Spleen (tissue), 11 donors: ENCODE measurements around the gene DIP2C. TPM values are rescaled to one million over a fixed set of nuclear protein-coding genes. Genes with fewer than 3 reads are reported as not detected.

Experiments
- DNase-seq: peaks from one replicate; pipeline ENCODE4 v3.0.0-alpha.2; 2020
- H3K27ac ChIP-seq, 8 donors: fragments of 200-600 bp; sonication (generic) in 7 of 8; 1 replicate in 4 of 8; 2 replicates in 4 of 8; pipeline versions ENCODE4 v1.5.0 to v1.8.0; 2016 to 2021; ENCODE audit warnings: inconsistent platforms in 4 of 8, mild to moderate bottlenecking in 4 of 8, moderate library complexity in 1 of 8
- H3K27me3 ChIP-seq, 7 donors: fragments of 200-600 bp; sonication (generic) in 6 of 7; replicated peaks in 1 of 7; 1 replicate in 4 of 7; 2 replicates in 3 of 7; pipeline versions ENCODE4 v1.5.0 to v1.8.0; 2016 to 2021; ENCODE audit warnings: inconsistent platforms in 3 of 7, mild to moderate bottlenecking in 1 of 7
- H3K36me3 ChIP-seq, 6 donors: fragments of 200-600 bp; sonication (generic) in 5 of 6; 1 replicate in 4 of 6; 2 replicates in 2 of 6; pipeline versions ENCODE4 v1.5.0 to v1.8.0; 2016 to 2021; ENCODE audit warnings: inconsistent platforms in 2 of 6
- H3K4me1 ChIP-seq, 6 donors: fragments of 200-600 bp; sonication (generic) in 5 of 6; 1 replicate in 3 of 6; 2 replicates in 3 of 6; pipeline versions ENCODE4 v1.5.0 to v1.8.0; 2016 to 2021; ENCODE audit warnings: inconsistent platforms in 3 of 6
- H3K4me3 ChIP-seq, 8 donors: fragments of 200-600 bp; sonication (generic) in 7 of 8; 1 replicate in 4 of 8; 2 replicates in 4 of 8; pipeline versions ENCODE4 v1.5.0 to v1.8.0; 2016 to 2021; ENCODE audit warnings: inconsistent platforms in 4 of 8, mild to moderate bottlenecking in 4 of 8, moderate library complexity in 2 of 8
- H3K9me3 ChIP-seq, 8 donors: fragments of 200-600 bp; sonication (generic) in 7 of 8; 1 replicate in 4 of 8; 2 replicates in 4 of 8; pipeline versions ENCODE4 v1.5.0 to v1.8.0; 2016 to 2021; ENCODE audit warnings: inconsistent platforms in 4 of 8
- POLR2A ChIP-seq, 3 donors: fragments of 450-650 bp; IDR thresholded peaks; one replicate each; pipeline ENCODE4 v1.5.1; 2017; ENCODE audit warnings: antibody characterized with exemption in 3 of 3, mild to moderate bottlenecking in 1 of 3
- POLR2AphosphoS5 ChIP-seq, 3 donors: sonication (generic); formaldehyde crosslinking; IDR thresholded peaks; one replicate each; pipeline ENCODE4 v1.5.1; 2017; ENCODE audit warnings: antibody characterized with exemption in 3 of 3
- WGBS, 5 donors: extraction: QIAGEN DNeasy Blood & Tissue Kit in 3 of 5; methylation state at CpG; one replicate each; pipeline versions ENCODE4 v1.1.5 to v1.1.7; 2013 to 2018; 5-methylcytosine and 5-hydroxymethylcytosine counted together
- intact Hi-C: fragments of 100-400 bp; cut with DNase I; formaldehyde crosslinking; loops from one replicate; pipeline ENCODE4 v1.15.0; 2023; ENCODE audit warnings: low total_unique reads
- polyA plus RNA-seq, 3 donors: library from polyadenylated mRNA; stranded (reverse); fragments of 200-250 nt; gene quantifications; one replicate each; pipeline ENCODE4 v1.2.1, GENCODE V29; 2013
- total RNA-seq, 7 donors: library from RNA; depleted of rRNA in 3 of 7; stranded (reverse); fragments of >200 nt in 3 of 7; fragmentation: NEBNext Ultra II Directional in 4 of 7; extraction: Animal tissue kit (Norgen Biotek cat#: 25700) in 4 of 7; gene quantifications; one replicate each; pipeline versions ENCODE4 v1.1.0 to v1.2.1, GENCODE V29; 2016 to 2021
- TF ChIP-seq, protein P1 (sequence below), 11 experiments: fragments of 200-600 bp in 7 of 11; fragments of 450-650 bp in 4 of 11; sonication (generic) in 4 of 11; IDR thresholded peaks in 8 of 11; conservative IDR thresholded peaks in 3 of 11; 1 replicate in 7 of 11; 2 replicates in 4 of 11; pipeline versions ENCODE4 v1.4.0 to v1.8.0; 2016 to 2021; ENCODE audit warnings: antibody characterized with exemption in 11 of 11, inconsistent platforms in 4 of 11, mild to moderate bottlenecking in 1 of 11
- donor health status: healthy with polysubstance abuse.
- donor health status: DM: no; HTN: no; CAD: no; lungs with moderate emphysema.
- donor health status: DM: no; HTN: no; CAD: no.
- donor health status: Bipolar disorder and iron deficiency.
- donor health status: healthy.
- donor health status: DM: no; HTN: no; CAD: no.
- donor health status: DM: yes; HTN: yes; CAD: no.

The DIP2C gene
- total and polyA plus RNA-seq, 10 donors: 2.2 to 13.1 (median 9.0) TPM

DNA sequence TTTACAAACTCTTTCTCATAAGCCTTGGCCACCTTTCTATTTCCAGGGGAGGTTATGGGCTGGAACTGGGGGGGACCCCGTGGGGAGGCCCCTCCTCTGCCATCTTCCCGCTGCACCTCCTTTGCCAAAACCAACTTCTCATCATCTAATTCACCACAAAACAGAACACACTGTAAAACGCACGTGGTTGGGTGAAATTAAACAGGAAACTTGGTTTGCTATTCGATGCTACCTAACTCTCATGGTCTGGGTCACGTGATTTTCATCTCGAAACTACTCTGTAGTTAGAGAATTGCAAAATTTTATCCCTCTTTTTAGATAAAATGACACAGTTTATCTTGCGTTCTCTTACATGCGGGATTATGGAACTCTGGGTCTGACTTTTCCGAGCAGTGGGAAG is 312.2 kb downstream of the DIP2C start:
- intact Hi-C loops: no loop called here
- peak; percentile 14 for DNase-seq
- TF ChIP-seq POLR2AphosphoS5 (IDR thresholded peaks at IDR 0.05) (no peak), POLR2A (IDR thresholded peaks at IDR 0.05) (no peak)
- TF ChIP-seq, protein P1, sequence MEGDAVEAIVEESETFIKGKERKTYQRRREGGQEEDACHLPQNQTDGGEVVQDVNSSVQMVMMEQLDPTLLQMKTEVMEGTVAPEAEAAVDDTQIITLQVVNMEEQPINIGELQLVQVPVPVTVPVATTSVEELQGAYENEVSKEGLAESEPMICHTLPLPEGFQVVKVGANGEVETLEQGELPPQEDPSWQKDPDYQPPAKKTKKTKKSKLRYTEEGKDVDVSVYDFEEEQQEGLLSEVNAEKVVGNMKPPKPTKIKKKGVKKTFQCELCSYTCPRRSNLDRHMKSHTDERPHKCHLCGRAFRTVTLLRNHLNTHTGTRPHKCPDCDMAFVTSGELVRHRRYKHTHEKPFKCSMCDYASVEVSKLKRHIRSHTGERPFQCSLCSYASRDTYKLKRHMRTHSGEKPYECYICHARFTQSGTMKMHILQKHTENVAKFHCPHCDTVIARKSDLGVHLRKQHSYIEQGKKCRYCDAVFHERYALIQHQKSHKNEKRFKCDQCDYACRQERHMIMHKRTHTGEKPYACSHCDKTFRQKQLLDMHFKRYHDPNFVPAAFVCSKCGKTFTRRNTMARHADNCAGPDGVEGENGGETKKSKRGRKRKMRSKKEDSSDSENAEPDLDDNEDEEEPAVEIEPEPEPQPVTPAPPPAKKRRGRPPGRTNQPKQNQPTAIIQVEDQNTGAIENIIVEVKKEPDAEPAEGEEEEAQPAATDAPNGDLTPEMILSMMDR (IDR thresholded peaks at IDR 0.05 in 8 of 11, conservative IDR thresholded peaks at IDR 0.05 in 3 of 11): no peak
- no peak overlapping the region for H3K4me3 ChIP-seq
- H3K9me3 ChIP-seq: no peaks in the 10 kb centered on the region
- no peaks in the 10 kb centered on the region for H3K4me1 ChIP-seq
- H3K36me3 ChIP-seq: peaks cover 0 to 51% (median 3%) of the 10 kb centered on the region in 6 donors
- no peak overlapping the region for H3K27ac ChIP-seq
- H3K27me3 ChIP-seq: no peaks in the 10 kb centered on the region
- 67 to 78% (median 74%) methylated on average over 10 of the region's 10 CpGs for WGBS, 5 donors

DNA sequence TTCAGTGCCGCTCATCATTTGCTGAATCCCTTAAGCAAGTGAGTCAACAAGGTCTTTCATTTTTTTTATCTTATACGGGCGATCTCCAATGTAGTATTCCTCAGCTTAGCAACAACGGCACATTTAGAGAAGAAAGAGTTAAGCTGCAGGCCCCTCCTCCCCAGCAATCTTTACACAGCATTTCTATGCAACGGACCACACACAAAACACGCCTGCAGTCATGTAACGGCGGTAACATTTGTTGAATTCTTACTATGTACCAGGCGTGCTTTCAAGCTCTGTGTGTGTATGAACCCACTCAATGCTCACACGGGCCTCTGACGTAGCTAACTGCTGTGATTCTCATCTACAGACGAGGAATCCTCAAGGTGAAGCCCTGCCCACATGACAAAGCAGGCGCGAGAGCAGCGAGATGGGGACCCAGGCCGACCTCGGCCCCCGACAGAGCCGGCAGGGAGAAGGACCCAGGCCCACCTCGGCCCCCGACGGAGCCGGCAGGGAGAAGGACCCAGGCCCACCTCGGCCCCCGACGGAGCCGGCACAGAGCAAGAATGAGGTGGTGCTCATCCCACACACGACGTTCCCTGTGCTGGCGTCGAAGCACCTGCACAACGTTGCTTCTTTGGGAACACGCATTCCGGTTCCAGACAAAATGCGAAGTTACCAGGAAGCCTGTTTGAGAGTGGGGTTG is 313.5 kb downstream of the DIP2C start:
- Histone ChIP-seq H3K36me3 (peaks cover 0 to 42% (median 0%) of the 10 kb centered on the region in 6 donors), H3K27ac (no peak overlapping the region), H3K4me1 (no peaks in the 10 kb centered on the region), H3K9me3 (no peaks in the 10 kb centered on the region), H3K27me3 (no peaks in the 10 kb centered on the region), H3K4me3 (no peak overlapping the region)
- intact Hi-C loops: no loop called here
- 86 to 93% (median 92%) methylated on average over 29 to 35 of the region's 35 CpGs for WGBS, 5 donors
- peak; percentile 47 for DNase-seq
- TF ChIP-seq POLR2AphosphoS5 (IDR thresholded peaks at IDR 0.05) (no peak), POLR2A (IDR thresholded peaks at IDR 0.05) (no peak)
- TF ChIP-seq, protein P1 (IDR thresholded peaks at IDR 0.05 in 8 of 11, conservative IDR thresholded peaks at IDR 0.05 in 3 of 11): no peak

DNA sequence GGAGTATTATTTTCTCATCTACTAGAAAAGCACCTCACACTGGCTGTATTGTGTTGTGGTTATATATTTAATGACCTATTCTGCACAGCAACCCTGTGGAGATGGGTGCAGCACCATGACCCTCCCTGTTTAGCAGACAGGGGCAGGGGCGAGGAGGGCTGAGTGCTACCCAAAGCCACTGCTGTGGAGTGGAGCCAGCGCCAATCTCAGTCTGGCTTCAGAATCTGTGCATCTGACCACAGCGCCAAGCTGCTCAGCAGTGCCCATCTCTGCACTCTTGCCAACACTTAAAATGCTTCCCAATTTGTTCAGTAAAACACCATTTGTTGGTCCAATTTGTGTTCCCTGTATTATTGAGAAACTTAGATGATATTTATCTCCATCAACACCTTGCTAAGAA is 315.1 kb downstream of the DIP2C start:
- TF ChIP-seq, protein P1 (IDR thresholded peaks at IDR 0.05 in 8 of 11, conservative IDR thresholded peaks at IDR 0.05 in 3 of 11): no peak
- TF ChIP-seq POLR2AphosphoS5 (IDR thresholded peaks at IDR 0.05): no peak
- TF ChIP-seq POLR2A (IDR thresholded peaks at IDR 0.05): no peak

DNA sequence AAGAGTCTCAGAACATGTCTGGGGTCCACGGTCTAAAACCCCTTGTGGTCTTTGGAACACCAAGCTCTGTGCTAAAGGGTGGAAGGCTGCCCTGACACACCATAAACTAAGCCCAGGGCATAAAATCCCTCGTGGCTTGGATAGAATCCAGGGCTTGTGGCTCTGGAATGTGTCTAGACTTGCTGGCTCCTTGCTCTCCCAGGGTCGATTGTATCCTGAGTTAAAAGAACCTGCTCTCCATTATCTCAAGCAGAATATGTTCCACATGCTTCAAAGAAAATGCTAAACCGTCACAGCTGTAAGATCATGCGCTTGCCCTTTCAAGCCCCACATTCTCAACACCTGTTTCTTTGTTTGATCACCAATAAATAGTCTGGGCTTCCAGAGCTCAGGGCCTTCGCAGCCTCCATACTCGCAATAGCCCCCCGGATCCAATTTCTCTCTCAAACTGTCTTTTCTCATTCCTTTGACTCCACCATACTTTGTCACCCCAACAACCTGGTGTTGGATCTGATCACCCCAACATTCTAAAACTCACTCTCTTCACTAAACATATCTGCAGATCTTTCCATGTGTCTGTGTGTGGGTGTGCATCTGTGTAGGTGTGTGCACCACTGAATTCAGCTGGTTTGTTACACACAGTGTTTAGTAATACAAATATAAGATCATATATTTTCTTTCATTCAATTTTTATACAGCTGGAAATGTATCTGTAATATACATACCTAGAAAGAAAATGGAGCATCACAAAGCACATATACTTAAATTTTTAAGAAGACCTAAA is 315.8 kb downstream of the DIP2C start:
- WGBS, 5 donors: 60 to 72% (median 67%) methylated on average over 8 of the region's 8 CpGs
- H3K4me1 ChIP-seq: no peaks in the 10 kb centered on the region
- DNase-seq: peak; percentile 31

More for the DNA sequence above, 315.1 kb downstream of the DIP2C start:
- Histone ChIP-seq H3K27ac (no peak overlapping the region), H3K36me3 (peaks cover 0 to 27% (median 0%) of the 10 kb centered on the region in 6 donors), H3K4me1 (no peaks in the 10 kb centered on the region), H3K4me3 (no peak overlapping the region), H3K9me3 (no peaks in the 10 kb centered on the region), H3K27me3 (no peaks in the 10 kb centered on the region)
- intact Hi-C loops: no loop called here
- peak; percentile 50 for DNase-seq
- 90 to 98% (median 95%) methylated on average over 3 of the region's 3 CpGs for WGBS, 5 donors

More for the DNA sequence above, 315.8 kb downstream of the DIP2C start:
- TF ChIP-seq POLR2A (IDR thresholded peaks at IDR 0.05) (no peak), POLR2AphosphoS5 (IDR thresholded peaks at IDR 0.05) (no peak)
- TF ChIP-seq, protein P1 (IDR thresholded peaks at IDR 0.05 in 8 of 11, conservative IDR thresholded peaks at IDR 0.05 in 3 of 11): no peak
- Histone ChIP-seq H3K4me3 (no peak overlapping the region), H3K9me3 (no peaks in the 10 kb centered on the region), H3K36me3 (peaks cover 0 to 29% (median 0%) of the 10 kb centered on the region in 6 donors), H3K27me3 (no peaks in the 10 kb centered on the region), H3K27ac (no peak overlapping the region)
- intact Hi-C loops: no loop called here
